Right atrium auricular region (tissue), 2 donors: ENCODE data around the gene SOST. TPM values are rescaled to one million over a fixed set of nuclear protein-coding genes. Genes with fewer than 3 reads are reported as not detected.

Experiments
- DNase-seq: peaks from one replicate; pipeline ENCODE4 v3.0.0-alpha.2; 2019; ENCODE audit warnings: low spot score
- H3K27ac ChIP-seq, 2 donors: fragments of 200-600 bp; sonication (generic); 1 replicate in 1 of 2; 2 replicates in 1 of 2; pipeline ENCODE4 v1.5.1; 2016 to 2019
- H3K27me3 ChIP-seq, 2 donors: fragments of 200-600 bp; sonication (generic); one replicate each; pipeline versions ENCODE4 v1.5.1 to v1.6.0; 2017 to 2019
- H3K36me3 ChIP-seq: fragments of 200-600 bp; sonication (generic); one replicate; pipeline ENCODE4 v1.5.1; 2016
- H3K4me1 ChIP-seq, 2 donors: fragments of 200-600 bp; sonication (generic); one replicate each; pipeline versions ENCODE4 v1.5.1 to v1.6.0; 2017 to 2019
- H3K4me3 ChIP-seq, 2 donors: fragments of 200-600 bp; sonication (generic); 1 replicate in 1 of 2; 2 replicates in 1 of 2; pipeline ENCODE4 v1.5.1; 2017 to 2019; ENCODE audit warnings: mild to moderate bottlenecking in 1 of 2, moderate library complexity in 1 of 2
- H3K9me3 ChIP-seq, 2 donors: fragments of 200-600 bp; sonication (generic); one replicate each; pipeline ENCODE4 v1.5.1; 2019
- total RNA-seq, 2 donors: library from RNA; depleted of rRNA; stranded (reverse); fragments of >200 nt; gene quantifications; one replicate each; pipeline ENCODE4 v1.1.0, GENCODE V29; 2016
- TF ChIP-seq, protein P1 (sequence below), 2 donors: fragments of 200-600 bp; sonication (generic); IDR thresholded peaks; one replicate each; pipeline ENCODE4 v1.5.1; 2019; ENCODE audit warnings: antibody characterized with exemption in 2 of 2

SOST gene
- total RNA-seq, 2 donors from 2014 or later, result not detected

DNA sequence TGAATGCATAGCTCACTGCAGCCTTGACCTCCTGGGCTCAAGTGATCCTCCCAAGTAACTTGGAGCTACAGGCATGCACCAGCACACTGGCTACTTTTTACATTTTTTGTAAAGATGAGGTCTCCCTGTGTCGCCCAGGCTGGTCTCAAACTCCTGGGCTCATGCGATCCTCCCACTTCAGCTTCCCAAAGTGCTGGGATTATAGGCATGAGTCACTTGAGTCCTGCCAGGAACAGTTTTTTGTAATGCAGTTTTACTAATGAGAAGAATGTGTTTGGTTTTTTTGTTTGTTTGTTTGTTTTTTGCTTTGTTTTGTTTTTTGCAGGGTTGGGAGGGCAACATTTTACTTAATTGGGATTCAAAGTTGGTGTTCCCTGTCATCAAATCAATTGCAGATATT is 22.2 kb downstream of the SOST start:
- TF ChIP-seq, protein P1, sequence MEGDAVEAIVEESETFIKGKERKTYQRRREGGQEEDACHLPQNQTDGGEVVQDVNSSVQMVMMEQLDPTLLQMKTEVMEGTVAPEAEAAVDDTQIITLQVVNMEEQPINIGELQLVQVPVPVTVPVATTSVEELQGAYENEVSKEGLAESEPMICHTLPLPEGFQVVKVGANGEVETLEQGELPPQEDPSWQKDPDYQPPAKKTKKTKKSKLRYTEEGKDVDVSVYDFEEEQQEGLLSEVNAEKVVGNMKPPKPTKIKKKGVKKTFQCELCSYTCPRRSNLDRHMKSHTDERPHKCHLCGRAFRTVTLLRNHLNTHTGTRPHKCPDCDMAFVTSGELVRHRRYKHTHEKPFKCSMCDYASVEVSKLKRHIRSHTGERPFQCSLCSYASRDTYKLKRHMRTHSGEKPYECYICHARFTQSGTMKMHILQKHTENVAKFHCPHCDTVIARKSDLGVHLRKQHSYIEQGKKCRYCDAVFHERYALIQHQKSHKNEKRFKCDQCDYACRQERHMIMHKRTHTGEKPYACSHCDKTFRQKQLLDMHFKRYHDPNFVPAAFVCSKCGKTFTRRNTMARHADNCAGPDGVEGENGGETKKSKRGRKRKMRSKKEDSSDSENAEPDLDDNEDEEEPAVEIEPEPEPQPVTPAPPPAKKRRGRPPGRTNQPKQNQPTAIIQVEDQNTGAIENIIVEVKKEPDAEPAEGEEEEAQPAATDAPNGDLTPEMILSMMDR (IDR thresholded peaks at IDR 0.05), result no peak
- H3K27me3 ChIP-seq, result no peaks in the 10 kb centered on the region
- H3K9me3 ChIP-seq, result no peaks in the 10 kb centered on the region
- no peak for DNase-seq
- no peaks in the 10 kb centered on the region for H3K36me3 ChIP-seq
- H3K4me3 ChIP-seq, result no peak overlapping the region
- no peak overlapping the region for H3K27ac ChIP-seq
- H3K4me1 ChIP-seq, result peaks cover 0 to 4% of the 10 kb centered on the region in 2 donors

- Histone ChIP-seq H3K4me3 (no peak overlapping the region), H3K27ac (no peak overlapping the region), H3K4me1 (peaks cover 0 to 4% of the 10 kb centered on the region in 2 donors), H3K27me3 (no peaks in the 10 kb centered on the region), H3K9me3 (no peaks in the 10 kb centered on the region), H3K36me3 (no peaks in the 10 kb centered on the region)
- DNase-seq, result no peak
- TF ChIP-seq, protein P1 (IDR thresholded peaks at IDR 0.05), result no peak
Observed at GRCh38 chr17:43734376-43734775, 24.2 kb downstream of the SOST start.

DNA sequence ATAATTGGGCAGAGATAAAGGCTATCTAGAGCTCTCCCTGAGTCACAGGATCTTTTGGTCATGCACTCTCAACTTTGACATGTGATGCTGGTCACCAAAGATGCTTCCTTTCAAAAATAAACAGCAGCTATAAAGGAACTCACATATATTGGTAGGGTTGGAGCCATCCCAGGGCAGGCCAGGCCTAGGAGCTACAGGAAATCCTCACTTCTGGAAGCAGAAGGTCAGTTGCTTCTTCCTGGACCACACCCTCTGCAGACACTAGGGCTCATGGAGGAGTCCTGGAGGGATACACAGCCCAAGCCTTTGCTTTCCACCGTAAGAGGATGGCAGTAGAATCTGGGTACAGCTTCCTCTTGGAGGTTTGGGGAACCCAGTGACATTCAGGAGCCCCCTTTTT is 24.6 kb downstream of the SOST start:
- H3K27ac ChIP-seq, result no peak overlapping the region
- H3K4me3 ChIP-seq, result no peak overlapping the region
- no peaks in the 10 kb centered on the region for H3K9me3 ChIP-seq
- H3K36me3 ChIP-seq, result no peaks in the 10 kb centered on the region
- H3K4me1 ChIP-seq, result peaks cover 0 to 4% of the 10 kb centered on the region in 2 donors
- H3K27me3 ChIP-seq, result no peaks in the 10 kb centered on the region
- DNase-seq, result no peak
- TF ChIP-seq, protein P1 (IDR thresholded peaks at IDR 0.05), result no peak

DNA sequence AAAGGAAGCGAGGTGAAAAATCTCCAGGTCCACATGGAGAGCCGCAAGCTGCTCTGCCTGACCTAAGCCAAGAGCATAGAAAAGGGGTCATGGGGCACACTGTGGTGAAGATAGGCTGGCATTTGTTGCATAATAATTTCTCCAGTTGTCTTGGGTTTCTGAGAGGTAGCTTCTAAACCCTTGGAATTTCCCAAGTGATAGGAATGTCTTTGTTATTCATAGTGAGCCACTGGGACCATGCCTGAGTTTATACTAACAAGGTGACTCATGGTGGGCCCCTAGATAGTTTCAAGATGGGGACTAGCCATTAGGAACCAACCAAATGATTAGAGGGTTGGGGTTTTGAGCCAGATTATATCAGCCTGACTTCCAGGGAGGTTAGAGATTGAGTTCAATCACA is 25.6 kb downstream of the SOST start:
- DNase-seq, result no peak
- Histone ChIP-seq H3K4me3 (no peak overlapping the region), H3K27me3 (no peaks in the 10 kb centered on the region), H3K4me1 (peaks cover 0 to 4% of the 10 kb centered on the region in 2 donors), H3K9me3 (no peaks in the 10 kb centered on the region), H3K27ac (no peak overlapping the region), H3K36me3 (no peaks in the 10 kb centered on the region)
- TF ChIP-seq, protein P1 (IDR thresholded peaks at IDR 0.05), result no peak

GRCh38 chr17:43728081-43728480 is 30.5 kb downstream of the SOST start:
- DNase-seq, result no peak
- no peaks in the 10 kb centered on the region for H3K9me3 ChIP-seq
- no peak overlapping the region for H3K27ac ChIP-seq
- no peak overlapping the region for H3K4me3 ChIP-seq
- no peaks in the 10 kb centered on the region for H3K36me3 ChIP-seq
- TF ChIP-seq, protein P1 (IDR thresholded peaks at IDR 0.05), result no peak
- no peaks in the 10 kb centered on the region for H3K4me1 ChIP-seq
- no peaks in the 10 kb centered on the region for H3K27me3 ChIP-seq

DNA sequence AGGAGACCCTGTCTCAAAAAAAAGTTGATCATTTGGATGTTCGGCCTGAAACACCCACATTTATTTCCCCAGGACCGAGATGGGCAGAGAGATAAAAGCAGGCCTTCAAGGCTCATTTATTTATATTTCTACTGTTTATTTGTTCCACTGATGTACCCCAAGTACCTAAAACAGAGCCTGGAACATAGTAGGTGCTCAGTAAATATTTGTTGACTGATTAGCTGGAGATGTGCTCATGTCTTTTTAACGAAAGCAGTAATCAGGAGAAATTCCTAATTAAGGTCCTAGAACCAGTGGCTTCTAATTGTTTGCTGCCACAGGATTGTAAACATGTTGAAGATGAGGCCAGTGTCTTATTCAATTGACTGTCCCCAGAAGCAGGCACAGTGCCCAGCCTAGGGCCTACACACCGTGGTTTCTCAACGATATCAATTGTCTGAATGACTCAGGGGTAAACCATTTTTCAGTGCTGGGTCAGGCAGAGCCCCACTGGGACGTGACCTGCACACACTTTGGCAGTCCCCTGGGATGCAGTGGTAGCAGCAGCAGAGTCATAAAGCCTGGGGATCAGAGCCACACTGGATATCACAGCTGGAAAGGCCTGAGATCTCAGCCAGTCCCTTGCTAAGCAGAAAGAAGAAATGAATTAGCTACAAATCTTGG is 34.8 kb downstream of the SOST start:
- no peak for DNase-seq
- Histone ChIP-seq H3K27me3 (no peaks in the 10 kb centered on the region), H3K27ac (no peak overlapping the region), H3K36me3 (no peaks in the 10 kb centered on the region), H3K4me1 (peaks cover 0 to 9% of the 10 kb centered on the region in 2 donors), H3K9me3 (no peaks in the 10 kb centered on the region), H3K4me3 (no peak overlapping the region)
- TF ChIP-seq, protein P1 (IDR thresholded peaks at IDR 0.05), result no peak
